NOMO-1 treated with dmso at 0.1 percent for 144 hours (cell line): ENCODE results near the gene HOXD12.

Experiments used
- DNase-seq: peaks from one replicate; lab custom pipeline; 2025; ENCODE audit not compliant: unreplicated experiment; lab: John Stamatoyannopoulos, UW

The HOXD12 gene

DNA sequence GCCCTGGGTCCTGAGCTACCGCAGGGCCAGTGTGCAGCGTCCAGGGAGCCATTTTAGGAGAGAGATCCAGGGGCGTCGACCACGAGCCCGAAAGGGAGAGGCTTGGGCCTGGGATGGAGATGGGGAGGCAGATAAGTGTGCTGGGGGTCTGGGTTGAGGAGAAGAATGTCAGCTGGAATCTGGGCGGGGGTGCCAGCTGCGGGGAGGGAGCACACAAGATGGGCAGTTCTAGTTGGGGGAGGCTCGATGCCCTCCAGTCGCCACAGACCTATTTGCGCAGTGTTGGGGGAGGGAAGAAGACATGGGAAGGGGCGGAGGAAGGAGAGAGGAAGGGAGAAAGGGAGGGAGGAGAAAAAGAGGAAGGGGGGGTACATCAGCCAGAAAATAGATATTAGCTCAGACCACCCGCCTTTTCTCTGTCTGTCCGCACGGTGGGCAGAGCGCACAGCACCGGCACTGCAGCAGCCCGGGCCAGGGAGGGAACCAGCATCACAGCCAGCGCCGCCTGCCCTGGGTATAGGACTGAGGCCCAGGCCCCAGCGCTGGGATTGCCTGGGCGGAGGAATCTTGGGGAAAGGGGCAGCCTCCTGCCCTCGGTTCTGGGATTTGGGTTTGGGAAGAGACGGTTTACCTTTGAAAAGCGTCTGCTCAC is 5.6 kb downstream of the HOXD12 start:
- DNase-seq, result no peak

DNA sequence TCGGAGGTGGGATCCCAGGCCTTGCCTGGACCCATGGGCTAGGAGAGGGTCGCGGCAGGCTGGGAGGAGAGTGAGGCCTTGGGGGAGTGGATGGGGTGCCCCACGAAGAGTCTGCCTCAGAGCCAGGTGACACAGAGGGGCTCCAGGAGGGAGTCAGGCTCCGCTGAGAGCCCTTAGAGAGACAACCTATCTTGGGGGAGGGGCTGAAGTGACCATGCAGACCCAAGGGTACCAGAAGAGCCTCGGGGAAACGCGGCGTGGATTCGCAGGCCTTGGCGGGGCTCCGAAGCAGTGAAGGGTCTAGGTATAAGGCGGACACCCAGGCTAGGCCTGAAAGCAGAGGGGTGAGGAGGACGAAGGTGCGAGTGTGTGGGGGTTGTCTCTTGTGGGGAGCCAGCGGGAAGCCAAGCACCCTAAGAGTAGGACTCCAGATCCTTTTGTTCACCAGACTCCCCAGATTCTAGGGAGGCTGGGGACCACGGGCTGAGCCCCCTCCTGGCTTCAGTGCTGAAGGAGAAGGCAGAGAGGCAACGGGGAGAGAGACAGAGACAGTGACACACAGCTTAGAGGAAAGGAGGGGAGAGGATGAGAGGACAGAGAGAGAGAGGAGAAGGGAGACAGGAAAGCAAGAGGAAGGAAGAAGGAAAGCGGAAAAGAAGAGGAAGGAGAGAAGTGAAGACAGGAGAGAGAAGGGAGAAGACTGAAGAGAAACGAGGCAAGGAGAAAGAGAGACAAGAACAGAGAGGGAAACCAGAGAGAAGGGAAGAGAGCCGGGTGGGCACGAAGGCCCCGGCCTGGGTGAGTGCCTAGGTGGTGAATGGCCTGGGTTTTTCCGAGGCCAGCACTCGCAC is 6.4 kb downstream of the HOXD12 start:
- DNase-seq, result no peak

DNA sequence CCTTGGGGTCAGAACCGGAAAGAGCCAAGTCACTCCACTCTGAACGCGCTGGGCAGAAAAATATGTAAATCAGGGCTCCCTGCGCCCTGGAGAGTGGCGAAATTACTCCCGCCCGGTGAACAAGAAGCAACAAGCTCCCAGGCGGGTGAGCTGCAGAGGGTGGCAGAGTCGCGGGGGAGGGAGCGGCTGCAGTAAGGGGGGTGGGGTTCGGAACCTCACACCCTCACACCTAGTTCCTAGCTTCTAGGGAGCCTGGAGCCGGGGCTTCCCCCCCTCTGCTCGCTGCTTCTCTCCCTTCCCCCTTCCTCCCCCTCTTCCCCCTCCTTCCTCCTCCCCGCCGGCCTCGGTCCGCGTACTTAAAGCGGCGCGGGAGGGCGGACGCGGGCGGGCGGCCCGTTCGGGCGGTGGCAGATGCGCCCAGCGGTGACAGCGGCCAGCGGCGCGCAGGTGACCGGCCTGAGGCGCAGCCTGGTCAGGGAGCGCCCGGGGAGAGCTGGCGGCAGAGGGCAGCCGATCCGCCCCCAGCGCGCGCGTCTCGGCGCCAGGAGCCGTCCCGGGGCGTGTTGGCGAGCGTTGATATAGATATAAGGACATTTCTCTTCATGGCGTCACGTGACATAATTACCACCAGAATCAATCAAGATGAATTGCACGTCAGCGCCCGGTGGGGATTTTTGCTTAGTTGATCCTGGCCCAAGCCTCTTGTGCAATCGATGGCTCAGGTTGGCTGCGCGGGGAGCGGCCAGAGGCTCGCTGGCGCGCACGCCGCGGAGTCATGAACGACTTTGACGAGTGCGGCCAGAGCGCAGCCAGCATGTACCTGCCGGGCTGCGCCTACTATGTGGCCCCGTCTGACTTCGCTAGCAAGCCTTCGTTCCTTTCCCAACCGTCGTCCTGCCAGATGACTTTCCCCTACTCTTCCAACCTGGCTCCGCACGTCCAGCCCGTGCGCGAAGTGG is 7.3 kb downstream of the HOXD12 start, which contains the start of gene HOXD11:
HOXD11 (plus strand) TSS at position 700 of the 959 bp plus-strand sequence; CDS start at position 776, 76 bp downstream.
- DNase-seq, result no peak

DNA sequence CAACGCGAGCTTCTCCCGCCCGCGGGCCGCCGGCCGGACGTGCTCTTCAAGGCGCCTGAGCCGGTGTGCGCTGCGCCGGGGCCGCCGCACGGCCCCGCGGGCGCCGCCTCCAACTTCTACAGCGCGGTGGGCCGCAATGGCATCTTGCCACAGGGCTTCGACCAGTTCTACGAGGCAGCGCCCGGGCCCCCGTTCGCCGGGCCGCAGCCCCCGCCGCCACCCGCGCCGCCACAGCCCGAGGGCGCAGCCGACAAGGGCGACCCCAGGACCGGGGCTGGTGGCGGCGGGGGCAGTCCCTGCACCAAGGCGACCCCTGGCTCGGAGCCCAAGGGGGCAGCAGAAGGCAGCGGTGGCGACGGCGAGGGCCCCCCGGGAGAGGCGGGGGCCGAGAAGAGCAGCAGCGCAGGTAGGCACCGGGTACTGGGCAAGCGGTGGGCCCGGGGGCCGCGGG is 8.2 kb downstream of the HOXD12 start:
- no peak for DNase-seq

DNA sequence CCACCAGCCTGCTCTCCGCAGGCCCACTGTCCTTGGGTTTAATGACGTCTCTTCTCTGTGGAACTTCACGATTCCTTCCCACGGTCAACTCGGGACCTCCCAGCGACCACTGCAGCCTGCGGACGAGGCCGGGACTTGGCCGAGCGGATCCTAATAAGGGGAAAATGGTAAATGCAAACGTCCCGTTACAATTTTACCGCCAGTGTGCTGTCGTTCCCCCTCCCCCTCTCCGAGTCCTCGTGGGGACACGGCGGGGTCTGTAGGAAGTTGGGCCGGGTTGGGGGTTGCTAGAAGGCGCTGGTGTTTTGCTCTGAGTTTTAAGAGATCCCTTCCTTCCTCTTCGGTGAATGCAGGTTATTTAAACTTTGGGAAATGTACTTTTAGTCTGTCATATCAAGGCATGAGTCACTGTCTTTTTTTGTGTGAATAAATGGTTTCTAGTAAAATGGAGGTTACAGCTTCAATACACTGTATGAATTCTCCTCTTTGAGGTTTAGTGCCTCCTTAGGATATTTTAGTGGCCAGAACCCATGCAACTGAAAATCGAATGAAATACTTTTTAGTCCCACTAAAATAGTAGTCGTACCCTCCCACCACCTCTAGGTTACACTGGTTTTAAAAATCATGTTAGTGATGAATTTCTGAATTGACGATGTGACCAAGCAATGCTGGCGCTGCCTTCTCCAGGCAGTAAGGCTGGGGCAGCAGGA is 9.8 kb downstream of the HOXD12 start:
- no peak for DNase-seq

DNA sequence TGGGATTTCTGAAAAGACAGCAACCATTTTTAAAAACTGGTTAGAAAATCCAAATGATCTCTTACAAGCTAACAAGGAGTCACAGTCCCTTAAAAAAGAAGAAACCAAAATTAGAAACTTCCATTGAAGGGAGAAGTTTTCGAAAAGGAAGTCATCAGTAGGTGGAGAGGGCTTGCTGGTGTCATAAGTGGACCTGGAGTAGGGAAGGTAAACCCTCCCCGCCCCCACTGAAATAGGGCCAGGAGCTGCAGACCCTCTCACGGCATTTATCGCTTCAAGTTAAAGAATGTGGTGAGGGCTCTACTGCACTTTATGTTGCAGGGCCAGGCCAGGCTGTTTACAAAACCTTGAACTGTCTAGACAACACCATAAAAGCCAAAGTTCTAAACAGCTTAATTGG is 10.4 kb downstream of the HOXD12 start:
- no peak for DNase-seq

DNA sequence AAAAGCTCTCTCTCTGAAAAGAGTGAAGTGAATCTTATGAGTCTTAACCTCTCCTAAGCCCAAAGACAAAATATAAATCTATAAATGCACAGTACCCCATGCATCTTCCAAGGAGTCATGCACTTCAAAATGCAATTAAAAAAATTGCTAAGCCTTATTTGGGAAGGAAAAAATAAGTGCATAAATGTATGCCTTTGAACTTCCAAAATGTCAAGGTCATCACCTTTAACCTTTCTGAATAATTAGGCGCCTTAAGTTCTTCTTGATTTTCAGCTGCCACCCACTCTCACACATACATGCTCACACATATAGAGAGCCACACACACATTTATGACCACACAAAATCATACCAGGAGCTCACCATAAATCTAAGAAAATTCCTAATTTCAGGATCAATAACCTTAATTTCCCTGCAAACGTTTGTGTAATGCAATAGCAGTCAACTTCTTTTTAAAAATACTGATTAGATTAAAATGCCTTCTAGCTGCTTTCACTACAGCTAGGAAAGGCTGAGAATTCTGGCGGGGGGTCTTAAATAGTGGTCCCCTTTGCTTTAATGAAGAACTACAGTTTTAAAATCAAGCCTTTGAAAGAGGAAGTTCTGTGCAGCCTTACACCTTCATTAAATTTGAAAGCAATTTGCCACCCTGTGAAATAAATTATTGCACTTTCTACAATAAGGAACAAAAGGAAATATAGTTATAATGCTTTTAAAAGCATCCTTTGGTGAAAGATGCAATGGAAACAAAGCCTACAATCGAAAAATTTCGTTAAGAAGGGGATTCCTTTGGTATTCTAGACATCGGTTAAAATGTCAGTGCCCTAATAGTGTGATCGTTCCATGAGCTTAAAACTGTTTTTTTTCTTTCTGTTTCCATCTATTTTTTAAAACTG is 11.1 kb downstream of the HOXD12 start:
- DNase-seq, result no peak

DNA sequence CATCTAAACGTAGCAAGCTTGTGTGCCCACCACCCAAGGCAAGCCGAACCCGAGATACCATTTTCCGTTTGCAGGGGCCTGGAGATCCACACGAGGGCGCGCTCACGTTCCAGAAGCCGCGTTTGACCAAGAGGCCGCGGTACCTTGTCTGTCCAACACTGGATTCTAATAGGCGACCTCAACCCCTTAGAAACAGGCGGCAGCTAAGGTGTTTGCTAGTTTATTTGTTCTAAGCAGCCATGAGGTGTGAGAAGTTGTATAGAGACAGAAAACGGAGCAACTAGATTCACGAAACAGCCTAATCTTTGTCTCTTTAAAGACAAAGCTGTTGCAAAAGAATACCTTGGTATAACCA is 11.7 kb downstream of the HOXD12 start:
- no peak for DNase-seq

DNA sequence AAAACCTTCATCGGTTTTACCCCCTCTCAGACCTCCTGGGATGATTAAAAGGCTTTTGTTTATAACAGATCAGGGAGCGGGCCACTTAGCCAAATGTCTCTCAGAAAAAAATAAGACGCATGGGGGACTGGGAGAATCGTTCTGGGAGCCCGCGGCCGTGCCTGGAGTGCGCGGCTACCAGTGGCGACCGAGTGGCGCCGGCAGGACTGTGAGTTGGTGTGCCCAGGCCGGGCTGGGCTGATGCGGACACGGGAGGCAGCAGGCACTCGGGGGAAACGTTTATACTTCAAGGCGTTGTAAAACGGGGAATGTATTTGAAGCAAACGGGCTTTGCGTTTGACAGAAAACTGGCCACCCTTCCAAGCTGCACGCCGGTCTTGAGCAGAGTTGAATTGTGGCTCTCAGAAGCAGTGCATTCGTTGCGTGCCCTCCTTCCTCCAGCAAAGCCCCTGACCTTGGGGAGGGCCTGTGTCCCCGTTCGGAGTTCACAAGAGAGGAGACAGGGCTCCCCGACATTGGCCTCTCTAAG is 12.3 kb downstream of the HOXD12 start:
- no peak for DNase-seq

DNA sequence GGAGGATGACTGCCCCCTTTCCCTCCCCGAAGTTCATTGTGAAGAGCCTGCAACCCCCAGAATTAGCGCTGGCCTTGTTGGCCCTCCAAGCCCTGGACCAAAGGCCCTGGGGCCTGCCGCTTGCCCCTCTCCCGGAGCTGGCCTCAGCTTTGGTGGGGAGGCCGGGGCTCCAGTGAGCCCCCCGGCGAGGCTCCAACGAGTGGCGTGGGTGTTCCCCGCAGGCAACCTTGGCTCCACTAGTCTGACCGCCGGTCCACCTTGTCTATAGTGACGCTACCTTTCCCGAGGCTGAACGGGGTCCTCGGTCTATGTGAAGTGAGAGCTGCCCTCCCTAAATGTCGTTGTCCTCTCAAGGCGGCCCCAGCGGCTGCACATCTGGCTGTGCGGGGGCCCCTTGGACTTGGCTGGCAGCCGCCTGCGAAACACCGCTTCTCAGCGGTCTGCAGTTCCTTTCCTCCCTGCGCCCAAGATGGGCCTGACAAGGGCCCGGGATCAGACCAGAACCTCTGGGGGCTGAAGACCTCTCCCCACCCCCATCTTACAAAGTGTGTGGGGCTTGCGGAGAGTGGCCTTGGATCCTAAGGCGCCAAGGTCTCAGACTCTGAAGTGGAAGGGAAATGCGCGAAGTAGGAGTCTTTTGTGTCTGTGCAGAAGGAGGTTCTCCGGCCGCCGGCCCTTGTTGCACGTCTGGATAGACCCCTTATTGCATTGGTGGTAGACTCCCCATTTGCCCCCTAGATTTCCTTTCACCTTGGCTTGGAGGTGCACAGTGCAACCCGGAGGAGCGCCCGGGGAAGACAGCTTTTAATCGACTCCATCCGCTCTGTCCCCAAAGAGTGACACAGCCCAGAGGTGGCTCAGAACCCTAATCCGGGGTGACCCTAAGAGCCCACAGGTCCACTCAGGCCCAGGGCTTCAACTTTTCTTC is 13.0 kb downstream of the HOXD12 start:
- DNase-seq, result no peak

DNA sequence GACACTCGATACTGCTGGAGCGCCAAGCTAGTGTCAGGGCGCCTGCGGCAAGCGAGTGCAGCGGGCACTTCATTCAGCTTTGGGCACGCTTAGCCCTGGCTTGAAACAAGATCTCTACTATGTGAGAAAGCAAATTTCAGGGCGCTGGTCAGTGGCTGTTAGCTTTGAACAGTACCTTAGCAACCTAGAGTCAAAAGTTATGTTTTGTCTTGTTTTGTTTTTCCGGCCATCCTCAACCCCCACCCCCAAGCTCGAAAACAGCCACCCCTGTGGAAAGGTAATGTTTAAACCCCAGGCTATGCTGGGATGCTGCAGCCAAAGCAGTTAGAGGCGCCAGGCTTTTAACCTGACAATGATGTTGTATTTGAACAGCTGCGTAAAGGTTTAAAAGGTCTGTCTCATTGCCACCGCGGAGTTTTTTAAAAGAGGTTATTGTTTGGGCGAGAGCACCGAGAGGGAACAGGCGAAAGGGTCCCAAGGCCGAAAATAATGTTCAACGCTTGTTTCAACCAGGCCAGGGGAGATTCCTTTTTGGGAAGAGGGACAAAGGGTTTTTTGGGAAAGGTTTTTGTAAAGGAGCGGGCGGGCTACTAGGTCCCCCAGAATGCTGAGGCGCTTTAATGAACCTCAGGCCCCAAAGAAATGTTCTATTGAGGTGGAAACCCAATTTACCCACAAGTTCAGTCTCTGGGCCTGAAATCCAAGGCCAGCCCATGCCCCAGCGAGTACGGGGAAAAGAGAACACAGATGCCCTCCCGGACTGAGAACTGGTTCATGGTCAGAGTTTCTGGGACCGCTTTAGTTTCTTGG is 14.7 kb downstream of the HOXD12 start:
- no peak for DNase-seq

DNA sequence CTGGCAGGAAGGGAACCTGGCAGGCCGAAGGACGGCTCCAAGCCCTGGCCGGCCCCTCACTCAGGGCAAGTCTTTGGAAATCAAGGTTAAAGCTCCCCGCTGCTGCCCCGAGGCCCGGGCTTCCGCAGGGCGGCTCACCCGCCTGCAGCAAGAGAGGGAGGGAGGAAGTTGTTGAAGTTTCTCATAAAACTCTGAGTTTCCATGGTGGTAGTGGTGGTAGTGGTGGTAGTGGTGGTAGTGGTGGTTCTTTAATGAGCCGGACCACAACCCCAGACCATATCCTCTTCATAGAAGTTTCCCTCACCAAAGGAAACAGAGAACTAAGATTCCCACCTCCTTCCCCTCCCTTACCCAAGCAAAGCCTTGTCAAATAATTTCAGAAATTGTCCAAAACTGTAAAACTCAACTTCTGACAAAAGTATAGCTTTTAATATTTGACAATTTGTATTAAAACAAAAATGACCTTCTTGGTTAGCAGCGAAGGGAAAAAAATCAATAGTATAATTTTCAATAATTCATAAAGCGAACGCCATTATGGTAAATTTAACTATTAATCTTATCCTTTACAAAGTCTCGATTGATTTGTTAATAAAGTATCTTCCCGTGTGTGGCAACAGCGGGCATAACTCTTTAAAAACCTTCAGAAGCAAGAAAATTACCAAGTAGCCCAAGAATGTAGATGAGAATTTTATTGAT is 15.5 kb downstream of the HOXD12 start:
- no peak for DNase-seq

DNA sequence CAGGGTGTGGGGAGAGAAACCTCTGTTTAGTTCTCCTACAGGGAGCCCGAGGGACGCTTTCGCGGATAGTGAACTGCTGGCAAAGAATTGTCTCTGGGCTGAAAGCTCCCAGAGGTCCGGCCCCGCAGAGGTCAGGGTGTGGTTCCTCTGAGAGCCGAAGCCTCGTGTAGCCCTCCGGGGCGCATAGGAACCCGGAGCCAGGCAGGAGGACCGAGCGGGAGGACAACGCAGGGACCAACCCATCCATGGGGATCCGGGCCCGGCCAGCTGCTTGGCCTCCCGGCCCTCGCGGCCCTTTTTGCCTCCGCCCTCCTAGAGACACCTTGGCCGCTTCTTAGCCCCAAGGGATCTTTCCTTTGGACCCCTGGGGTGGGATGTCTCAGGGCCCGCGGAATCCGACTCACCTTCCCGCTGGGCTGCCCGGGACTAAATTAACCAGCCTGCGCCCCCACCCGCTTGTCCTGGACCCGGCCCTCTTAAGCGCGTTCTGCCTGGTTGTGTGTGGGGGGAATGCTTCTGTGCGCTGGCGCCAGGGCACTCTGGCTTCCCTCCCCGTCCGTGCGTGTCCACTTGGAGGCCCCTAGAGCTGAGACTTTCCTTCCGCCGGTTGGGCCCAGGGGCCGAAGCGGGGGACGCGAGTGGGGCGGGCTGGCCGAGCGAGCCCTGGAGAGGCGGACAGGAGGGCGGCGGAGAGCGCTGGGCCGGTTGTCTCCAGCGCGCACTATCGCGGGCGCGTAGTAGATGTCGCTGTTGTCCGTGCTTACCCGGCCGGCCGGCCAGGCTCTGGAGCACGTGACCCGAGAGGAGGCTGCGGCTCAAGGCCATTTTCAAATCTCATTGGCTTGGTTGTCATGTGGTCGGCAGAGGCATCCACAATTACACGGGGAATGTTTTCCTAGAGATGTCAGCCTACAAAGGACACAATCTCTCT is 16.6 kb downstream of the HOXD12 start, which contains the start of gene HOXD10:
HOXD10 (plus strand) TSS at position 896 of the 931 bp plus-strand sequence. CDS start 56 bp downstream, outside the sequence.
- no peak for DNase-seq

DNA sequence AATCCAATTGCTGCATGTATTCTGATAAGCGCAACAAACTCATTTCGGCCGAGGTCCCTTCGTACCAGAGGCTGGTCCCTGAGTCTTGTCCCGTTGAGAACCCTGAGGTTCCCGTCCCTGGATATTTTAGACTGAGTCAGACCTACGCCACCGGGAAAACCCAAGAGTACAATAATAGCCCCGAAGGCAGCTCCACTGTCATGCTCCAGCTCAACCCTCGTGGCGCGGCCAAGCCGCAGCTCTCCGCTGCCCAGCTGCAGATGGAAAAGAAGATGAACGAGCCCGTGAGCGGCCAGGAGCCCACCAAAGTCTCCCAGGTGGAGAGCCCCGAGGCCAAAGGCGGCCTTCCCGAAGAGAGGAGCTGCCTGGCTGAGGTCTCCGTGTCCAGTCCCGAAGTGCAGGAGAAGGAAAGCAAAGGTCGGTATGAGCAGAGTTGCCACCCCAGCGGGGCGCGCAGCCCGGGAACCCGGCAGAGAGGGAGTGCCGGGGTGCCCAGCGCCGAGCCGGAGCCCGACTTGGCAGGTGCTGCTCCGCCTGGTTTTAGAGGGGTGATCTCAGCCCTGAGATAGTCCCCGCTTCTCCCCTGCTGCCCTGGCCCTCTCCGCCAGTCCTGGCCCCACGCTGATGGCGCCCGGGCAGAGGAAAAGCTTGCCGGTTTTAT is 17.7 kb downstream of the HOXD12 start:
- no peak for DNase-seq

DNA sequence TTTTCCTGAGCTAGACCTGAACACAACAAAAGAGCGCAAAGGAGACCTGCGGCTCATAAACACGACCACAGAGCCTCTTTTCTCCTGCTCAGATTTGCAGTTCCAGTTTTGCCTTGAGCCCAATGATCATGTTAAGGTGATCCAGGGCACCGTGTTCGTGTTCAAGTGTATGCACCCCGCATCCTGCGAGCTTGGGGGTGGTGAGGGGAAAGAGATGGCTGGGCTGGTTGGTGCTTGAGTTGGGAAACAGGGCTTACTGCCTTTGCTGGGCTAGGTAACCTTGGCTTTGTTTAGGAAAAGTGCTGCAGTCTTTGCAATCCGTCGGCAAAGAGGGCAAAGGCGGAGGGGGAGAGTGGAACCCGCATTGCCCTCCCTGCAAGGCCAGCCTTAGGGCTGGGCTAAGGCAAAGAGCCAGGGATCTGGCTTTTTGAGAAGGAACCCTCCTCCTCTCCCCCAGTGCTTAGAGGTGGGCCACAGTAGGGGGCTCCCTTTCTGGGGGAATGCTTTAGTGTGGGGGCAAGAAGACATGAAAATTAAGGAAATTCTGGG is 18.3 kb downstream of the HOXD12 start:
- DNase-seq, result no peak
